Activated T-helper 2 cell treated with anti-CD3 and anti-CD28 coated beads, Interferon-gamma antibody, Interleukin-2, Interleukin-4, amounts not matched to agents 10 μg/mL and 5 μg/mL and 100 μg/mL, durations not matched to agents 14 hours and 24 hours and 36 hours (primary cell): ENCODE data around the gene FRA10AC1. TPM values are rescaled to one million over a fixed set of nuclear protein-coding genes. Genes with fewer than 3 reads are reported as not detected.
A peak's percentile ranks its signal among the peaks of the same experiment; 100 is the strongest.

ENCODE experiments used
- DNase-seq: peaks from one replicate; pipeline ENCODE4 v3.0.0; 2021; ENCODE audit warnings: low spot score
- H3K27ac Mint-ChIP-seq: one replicate; pipeline ENCODE4 v1.8.0; 2021; ENCODE audit warnings: mixed read lengths
- H3K27me3 Mint-ChIP-seq: one replicate; pipeline ENCODE4 v1.8.0; 2021; ENCODE audit warnings: low read depth, mixed read lengths
- H3K36me3 Mint-ChIP-seq: one replicate; pipeline ENCODE4 v1.8.0; 2021; ENCODE audit warnings: low read depth, mixed read lengths
- H3K4me1 Mint-ChIP-seq: one replicate; pipeline ENCODE4 v1.8.0; 2021; ENCODE audit warnings: low read depth, mixed read lengths
- H3K4me3 Mint-ChIP-seq: one replicate; pipeline ENCODE4 v1.8.0; 2021; ENCODE audit warnings: low read depth, mild to moderate bottlenecking, moderate library complexity, mixed read lengths
- H3K9me3 Mint-ChIP-seq: one replicate; pipeline ENCODE4 v1.8.0; 2021; ENCODE audit warnings: mixed read lengths
- intact Hi-C: fragments of 100-400 bp; cut with micrococcal nuclease; formaldehyde crosslinking; loops from one replicate; pipeline ENCODE4 v1.15.1; 2023
- total RNA-seq: library from RNA; stranded (reverse); gene quantifications from 2 replicates; pipeline ENCODE4 v1.2.3, GENCODE V29; 2022

FRA10AC1 gene, protein sequence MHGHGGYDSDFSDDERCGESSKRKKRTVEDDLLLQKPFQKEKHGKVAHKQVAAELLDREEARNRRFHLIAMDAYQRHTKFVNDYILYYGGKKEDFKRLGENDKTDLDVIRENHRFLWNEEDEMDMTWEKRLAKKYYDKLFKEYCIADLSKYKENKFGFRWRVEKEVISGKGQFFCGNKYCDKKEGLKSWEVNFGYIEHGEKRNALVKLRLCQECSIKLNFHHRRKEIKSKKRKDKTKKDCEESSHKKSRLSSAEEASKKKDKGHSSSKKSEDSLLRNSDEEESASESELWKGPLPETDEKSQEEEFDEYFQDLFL
- 18.6 and 20.7 TPM in 2 replicates for total RNA-seq

DNA sequence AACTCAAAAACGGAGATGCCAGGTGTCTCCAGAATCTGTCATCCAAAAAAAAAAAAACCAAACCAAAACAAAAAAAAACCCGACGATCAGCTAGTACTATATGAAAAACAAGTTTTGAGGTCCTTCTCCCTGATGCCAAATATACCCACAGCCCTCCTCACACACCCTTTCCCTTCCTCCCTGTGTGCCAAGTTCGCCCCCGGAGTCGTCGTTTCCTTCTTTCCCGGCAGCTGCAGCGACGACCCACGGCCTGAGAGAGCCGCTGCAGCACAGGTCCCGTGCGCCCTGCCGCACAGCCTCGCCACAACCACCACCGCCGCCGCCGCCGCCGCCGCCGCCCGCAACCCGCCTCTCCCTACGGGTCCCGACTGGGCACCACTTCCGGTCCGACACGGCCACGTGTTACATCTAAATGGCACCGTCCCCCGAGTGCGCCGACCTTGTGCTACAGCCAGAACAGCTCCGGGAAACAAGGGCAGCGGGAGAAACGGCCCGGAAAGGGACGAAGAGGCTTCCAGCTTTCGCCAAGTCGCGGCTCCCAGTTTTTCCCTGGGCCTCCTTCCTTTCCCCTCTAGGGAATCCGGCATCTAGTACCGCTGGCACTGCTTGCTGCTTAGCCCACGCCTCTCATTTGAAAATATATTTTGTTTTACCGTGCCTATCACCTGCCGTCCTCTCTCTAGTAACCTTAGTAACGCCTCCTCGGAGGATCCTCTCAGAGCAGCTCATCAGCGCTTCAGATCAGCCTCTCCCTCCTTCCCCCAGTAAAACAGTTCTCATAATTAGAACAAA is at the start of gene FRA10AC1:
Gene FRA10AC1 (minus strand): TSS at position 383 of the 792 bp plus-strand sequence. CDS start 2,486 bp downstream, outside the sequence.
- no peak within 1 kb of the TSS for H3K4me3 Mint-ChIP-seq

DNA sequence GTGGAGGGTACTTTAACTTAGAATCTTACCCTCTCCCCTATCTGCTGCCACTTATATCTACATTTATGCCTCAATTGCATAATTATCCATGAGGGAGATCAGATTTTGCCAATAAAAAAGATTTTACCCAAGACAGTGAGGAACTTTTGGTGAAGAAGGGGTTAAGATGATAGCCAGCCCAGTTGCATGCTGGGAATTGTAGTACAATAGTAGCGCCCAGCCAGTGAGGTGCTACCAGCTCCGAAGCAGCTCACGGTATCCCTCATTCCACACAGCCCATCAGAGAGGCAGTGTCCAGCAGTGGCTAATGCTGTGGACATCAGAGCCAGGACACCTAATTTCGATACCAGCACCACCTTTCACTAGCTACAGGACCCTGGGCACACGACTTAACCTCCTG is 49.4 kb upstream of the FRA10AC1 start:
- H3K27me3 Mint-ChIP-seq = peaks cover 21% of the 10 kb centered on the region
- H3K27ac Mint-ChIP-seq = no peak overlapping the region
- intact Hi-C loops = no loop called here
- H3K9me3 Mint-ChIP-seq = no peaks in the 10 kb centered on the region
- no peak for DNase-seq
- H3K36me3 Mint-ChIP-seq = no peaks in the 10 kb centered on the region
- peaks cover 2% of the 10 kb centered on the region for H3K4me1 Mint-ChIP-seq
- H3K4me3 Mint-ChIP-seq = no peak overlapping the region

More for the DNA sequence above, at the start of gene FRA10AC1:
- H3K4me1 Mint-ChIP-seq = peaks cover 16% of the 10 kb centered on the region
- no peak within 1 kb of the TSS for H3K27ac Mint-ChIP-seq
- H3K9me3 Mint-ChIP-seq = no peaks in the 10 kb centered on the region
- no peaks in the 10 kb centered on the region for H3K27me3 Mint-ChIP-seq
- peak; percentile 87 for DNase-seq
- intact Hi-C loops = loop anchor here (1.0 to 10.0 kb wide), 7 partner anchors 110 to 1952 kb away; partner anchors contain the start of genes ALDH18A1, CEP55, HELLS and NOC3L
- H3K36me3 Mint-ChIP-seq = peaks cover 6% of the 10 kb centered on the region

DNA sequence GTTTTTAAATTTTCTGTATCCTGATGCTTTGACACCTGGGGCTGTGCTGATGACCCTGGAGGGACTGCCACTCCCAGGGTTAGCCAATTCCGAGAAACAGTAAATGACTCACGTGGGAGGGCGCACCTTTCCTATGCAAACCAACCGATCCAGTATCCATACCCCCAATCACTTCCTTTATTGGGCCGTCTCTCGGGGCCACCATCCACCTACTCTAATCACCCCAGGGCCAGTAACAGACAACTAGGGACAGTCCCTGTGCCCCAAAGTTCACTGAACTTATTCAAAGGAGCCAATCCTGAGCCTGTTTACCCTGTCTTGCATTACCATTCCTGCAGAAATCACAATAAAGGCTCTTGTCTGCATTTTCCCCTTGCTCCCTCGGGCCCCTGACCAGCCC is 48.7 kb upstream of the FRA10AC1 start:
- intact Hi-C loops = no loop called here
- H3K4me1 Mint-ChIP-seq = peaks cover 2% of the 10 kb centered on the region
- no peak overlapping the region for H3K4me3 Mint-ChIP-seq
- no peak for DNase-seq
- peaks cover 17% of the 10 kb centered on the region for H3K27me3 Mint-ChIP-seq
- H3K9me3 Mint-ChIP-seq = no peaks in the 10 kb centered on the region
- no peak overlapping the region for H3K27ac Mint-ChIP-seq
- no peaks in the 10 kb centered on the region for H3K36me3 Mint-ChIP-seq

DNA sequence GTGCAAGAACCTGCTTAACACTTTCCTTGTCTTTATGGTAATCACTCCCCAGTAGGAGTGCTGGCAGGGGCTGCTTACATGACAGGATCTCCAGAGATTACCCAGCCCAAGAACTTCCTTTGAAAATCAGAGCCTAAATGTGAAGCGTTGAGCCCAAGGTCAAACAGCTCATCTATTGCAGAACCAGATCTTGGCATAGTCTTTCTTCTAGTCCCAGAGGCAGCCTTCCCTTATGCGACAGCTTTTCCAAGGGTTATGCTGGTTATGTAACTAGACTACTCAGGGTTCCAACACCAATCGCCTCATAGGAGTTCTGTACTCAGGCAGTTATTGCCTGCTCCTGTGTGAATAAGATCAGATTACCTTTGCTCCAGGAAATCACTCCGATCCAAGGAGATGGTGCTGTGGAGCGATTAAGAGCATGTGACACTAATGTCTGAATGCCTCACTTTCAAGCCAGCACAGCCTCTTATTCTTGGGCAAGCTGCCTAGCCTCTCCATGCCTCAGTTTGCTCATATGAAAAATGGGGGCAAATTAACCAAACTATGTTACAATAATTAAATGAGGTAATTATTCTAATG is 46.9 kb upstream of the FRA10AC1 start:
- Mint-ChIP-seq H3K27ac (no peak overlapping the region), H3K4me3 (no peak overlapping the region), H3K27me3 (peaks cover 14% of the 10 kb centered on the region), H3K36me3 (no peaks in the 10 kb centered on the region), H3K4me1 (peaks cover 2% of the 10 kb centered on the region), H3K9me3 (no peaks in the 10 kb centered on the region)
- no peak for DNase-seq
- intact Hi-C loops = no loop called here

DNA sequence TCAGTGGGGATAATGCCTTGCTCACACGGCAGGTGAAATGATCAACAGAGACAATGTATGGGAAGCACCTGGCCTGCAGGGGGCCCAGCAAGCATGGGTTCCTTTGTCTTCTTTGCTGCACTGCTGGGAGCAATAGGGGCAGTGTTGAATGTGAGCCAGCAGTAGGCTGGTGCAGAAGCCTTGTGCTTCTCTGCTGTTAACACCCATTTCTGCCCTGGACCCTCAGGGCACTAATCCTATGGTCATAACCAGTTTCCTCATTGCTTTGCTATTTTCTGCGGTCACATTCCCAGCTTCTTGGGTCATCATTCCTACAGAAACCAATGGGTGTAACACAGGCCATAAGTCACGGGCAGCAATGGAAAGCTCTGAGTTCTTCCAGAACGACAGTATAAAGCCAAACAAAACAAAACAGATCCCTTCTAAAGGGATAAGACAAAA is 44.5 kb upstream of the FRA10AC1 start:
- Mint-ChIP-seq H3K36me3 (no peaks in the 10 kb centered on the region), H3K9me3 (no peaks in the 10 kb centered on the region), H3K27ac (no peak overlapping the region), H3K27me3 (peaks cover 12% of the 10 kb centered on the region), H3K4me3 (no peak overlapping the region), H3K4me1 (peaks cover 2% of the 10 kb centered on the region)
- DNase-seq = no peak
- intact Hi-C loops = no loop called here

DNA sequence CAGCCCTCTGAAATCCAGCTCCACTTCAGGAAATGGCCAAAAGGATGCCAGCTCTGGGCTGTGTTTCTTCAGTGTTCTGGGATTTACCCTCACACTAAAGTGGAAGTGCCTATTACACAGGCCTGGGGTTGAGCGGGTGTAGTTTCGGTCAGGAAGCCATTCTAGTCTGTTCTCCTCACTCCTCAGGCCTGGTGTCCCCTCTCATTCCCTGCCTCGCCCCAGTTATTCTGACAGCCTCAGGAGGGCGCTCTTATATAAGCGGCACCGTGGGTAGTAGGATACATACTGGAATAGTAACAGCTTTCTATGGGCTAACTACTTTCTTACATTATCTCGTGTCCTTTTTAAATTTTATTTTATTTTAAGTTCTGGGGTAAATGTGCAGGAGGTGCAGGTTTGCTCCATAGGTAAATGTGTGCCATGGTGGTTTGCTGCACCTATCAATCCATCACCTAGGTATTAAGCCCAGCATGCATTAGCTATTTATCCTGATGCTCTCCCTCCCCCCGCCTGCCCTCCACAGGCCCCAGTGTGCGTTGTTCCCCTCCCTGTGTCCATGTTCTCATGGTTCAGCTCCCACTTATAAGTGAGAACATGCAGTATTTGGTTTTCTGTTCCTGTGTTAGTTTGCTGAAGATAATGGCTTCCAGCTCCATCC is 43.1 kb upstream of the FRA10AC1 start:
- intact Hi-C loops = no loop called here
- DNase-seq = no peak
- Mint-ChIP-seq H3K9me3 (no peaks in the 10 kb centered on the region), H3K4me1 (no peaks in the 10 kb centered on the region), H3K36me3 (no peaks in the 10 kb centered on the region), H3K4me3 (no peak overlapping the region), H3K27ac (no peak overlapping the region), H3K27me3 (peaks cover 9% of the 10 kb centered on the region)

DNA sequence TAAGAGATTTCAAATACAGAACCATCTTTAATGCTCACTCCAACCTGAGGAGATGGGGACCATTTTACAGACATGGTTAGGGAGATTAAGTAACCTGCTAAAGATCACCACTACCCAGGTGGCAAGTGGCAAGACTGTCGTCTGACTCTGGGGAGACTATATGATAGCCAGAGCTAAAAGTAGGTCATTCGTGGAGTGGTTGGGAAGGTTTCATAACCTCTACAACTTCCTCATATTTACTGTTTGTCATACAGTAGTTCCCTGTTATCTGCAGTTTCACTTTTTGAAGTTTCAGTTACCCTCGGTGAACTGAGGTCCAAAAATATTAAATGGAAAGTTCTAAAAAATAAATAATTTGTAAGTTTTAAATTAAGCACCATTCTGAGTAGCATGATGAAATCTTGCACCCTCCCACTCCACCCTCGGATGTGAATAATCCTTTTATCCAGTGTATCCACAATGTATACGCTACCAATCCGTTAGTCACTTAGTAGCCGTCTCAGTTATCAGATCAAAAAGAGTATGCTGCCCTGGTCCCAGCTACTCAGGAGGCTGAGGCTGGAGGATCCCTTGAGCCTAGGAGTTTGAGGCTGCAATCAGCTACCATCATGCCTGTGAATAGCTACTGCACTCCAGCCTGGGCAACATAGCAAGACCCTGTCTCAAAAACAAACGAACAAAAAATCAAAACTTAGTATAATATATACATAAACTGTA is 40.4 kb upstream of the FRA10AC1 start:
- no peak for DNase-seq
- Mint-ChIP-seq H3K9me3 (no peaks in the 10 kb centered on the region), H3K27me3 (peaks cover 12% of the 10 kb centered on the region), H3K4me3 (no peak overlapping the region), H3K4me1 (no peaks in the 10 kb centered on the region), H3K36me3 (no peaks in the 10 kb centered on the region), H3K27ac (no peak overlapping the region)
- intact Hi-C loops = no loop called here

GRCh38 chr10:93741367-93741766 is 39.0 kb upstream of the FRA10AC1 start:
- no peaks in the 10 kb centered on the region for H3K9me3 Mint-ChIP-seq
- no peak for DNase-seq
- intact Hi-C loops = no loop called here
- no peak overlapping the region for H3K27ac Mint-ChIP-seq
- peaks cover 19% of the 10 kb centered on the region for H3K27me3 Mint-ChIP-seq
- no peak overlapping the region for H3K4me3 Mint-ChIP-seq
- H3K36me3 Mint-ChIP-seq = no peaks in the 10 kb centered on the region
- no peaks in the 10 kb centered on the region for H3K4me1 Mint-ChIP-seq

DNA sequence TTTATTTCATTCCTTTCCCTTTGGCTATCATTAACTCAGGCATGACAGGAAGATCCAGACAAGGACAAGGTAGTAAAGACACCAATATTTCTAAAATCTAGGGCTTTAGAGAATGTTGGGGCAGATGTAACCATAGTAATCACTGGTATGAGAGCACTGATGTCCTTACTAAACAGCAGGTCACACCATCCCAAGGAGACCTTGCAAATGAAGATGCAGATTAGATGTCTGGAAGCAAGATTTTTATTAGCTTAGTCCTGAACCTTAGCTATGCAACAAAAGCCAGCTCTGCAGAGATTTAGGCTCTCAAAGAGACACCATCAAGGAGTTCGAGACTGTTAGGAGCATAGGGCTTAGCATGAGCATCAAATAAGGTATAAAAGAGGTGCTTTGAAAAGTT is 23.6 kb upstream of the FRA10AC1 start:
- peaks cover 21% of the 10 kb centered on the region for H3K27me3 Mint-ChIP-seq
- intact Hi-C loops = no loop called here
- no peak overlapping the region for H3K27ac Mint-ChIP-seq
- no peaks in the 10 kb centered on the region for H3K36me3 Mint-ChIP-seq
- H3K4me1 Mint-ChIP-seq = no peaks in the 10 kb centered on the region
- DNase-seq = no peak
- no peak overlapping the region for H3K4me3 Mint-ChIP-seq
- H3K9me3 Mint-ChIP-seq = no peaks in the 10 kb centered on the region

DNA sequence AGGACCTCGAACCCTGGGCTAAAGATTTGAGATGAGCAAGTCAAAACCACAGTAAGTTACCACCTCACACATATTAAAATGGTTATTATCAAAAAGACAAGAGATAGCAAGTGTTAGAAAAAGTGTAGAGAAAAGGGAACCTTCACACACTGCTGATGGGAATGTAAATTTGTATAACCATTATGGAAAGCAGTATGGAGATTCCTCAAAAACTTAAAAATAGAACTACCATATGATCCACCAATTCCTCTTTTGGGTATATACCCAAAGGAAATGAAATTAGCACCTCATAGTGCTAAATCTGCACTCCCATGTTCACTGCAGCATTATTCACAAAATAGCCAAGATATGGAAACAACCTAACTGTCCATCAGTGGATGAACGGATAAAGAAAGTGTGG is 20.8 kb upstream of the FRA10AC1 start:
- Mint-ChIP-seq H3K27ac (no peak overlapping the region), H3K9me3 (no peaks in the 10 kb centered on the region), H3K36me3 (no peaks in the 10 kb centered on the region), H3K27me3 (peaks cover 26% of the 10 kb centered on the region), H3K4me1 (peaks cover 11% of the 10 kb centered on the region), H3K4me3 (no peak overlapping the region)
- DNase-seq = no peak
- intact Hi-C loops = no loop called here

DNA sequence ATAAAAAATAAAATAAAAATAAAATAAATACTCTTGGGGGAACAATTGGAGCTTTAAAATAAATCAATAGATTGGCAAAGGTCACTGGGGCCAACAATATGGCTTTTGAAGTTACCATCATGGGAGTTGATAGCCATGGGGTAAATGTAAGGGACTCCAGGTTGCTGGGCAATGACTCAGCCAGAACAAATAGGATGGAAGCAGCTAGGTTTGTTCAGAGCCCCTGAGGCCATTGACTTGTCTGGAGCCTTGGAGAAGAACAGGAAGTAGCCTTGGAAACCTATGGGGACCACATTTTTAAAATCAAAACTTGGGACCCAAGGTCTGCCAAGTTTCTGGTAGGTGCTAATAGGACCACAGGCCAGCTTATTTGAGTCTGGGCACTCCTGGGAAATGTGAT is 20.2 kb upstream of the FRA10AC1 start:
- Mint-ChIP-seq H3K27me3 (peaks cover 23% of the 10 kb centered on the region), H3K4me3 (no peak overlapping the region), H3K36me3 (no peaks in the 10 kb centered on the region), H3K9me3 (no peaks in the 10 kb centered on the region), H3K27ac (no peak overlapping the region), H3K4me1 (peaks cover 11% of the 10 kb centered on the region)
- no peak for DNase-seq
- intact Hi-C loops = no loop called here

- intact Hi-C loops = no loop called here
- Mint-ChIP-seq H3K9me3 (no peaks in the 10 kb centered on the region), H3K4me3 (no peak overlapping the region), H3K27me3 (peaks cover 18% of the 10 kb centered on the region), H3K27ac (no peak overlapping the region), H3K36me3 (no peaks in the 10 kb centered on the region), H3K4me1 (peaks cover 11% of the 10 kb centered on the region)
- DNase-seq = no peak
These were observed 17.5 kb upstream of the FRA10AC1 start for GRCh38 chr10:93719901-93720300.
